ENCODE data around the gene DNAJB13. TPM values are rescaled to one million over a fixed set of nuclear protein-coding genes. Genes with fewer than 3 reads are reported as not detected.

Gene DNAJB13
- total RNA-seq, 1 donor from 2014 or later: not detected

GRCh38 chr11:73969991-73970800 is 19.4 kb downstream of the DNAJB13 start:
- H3K9me3 Mint-ChIP-seq: no peaks in the 10 kb centered on the region
- no peak for DNase-seq (ENCODE audit: low spot score)
- Histone ChIP-seq H3K27me3 (no peaks in the 10 kb centered on the region), H4K20me1 (ENCODE audit: low read depth) (peaks cover 2% of the 10 kb centered on the region), H3F3A (ENCODE audit: low read depth) (peaks cover 21% of the 10 kb centered on the region), H3K4me3 (no peak overlapping the region), H3K9me3 (ENCODE audit: low read depth) (no peaks in the 10 kb centered on the region), H3K27ac (no peak overlapping the region), H2AFZ (replicated peaks) (no peak overlapping the region), H3K4me2 (no peak overlapping the region), H3K9ac (no peak overlapping the region), H3K79me2 (ENCODE audit: low read depth) (no peaks in the 10 kb centered on the region), H3K36me3 (no peaks in the 10 kb centered on the region), H3K4me1 (no peaks in the 10 kb centered on the region)
- TF ChIP-seq EZH2 (IDR thresholded peaks at IDR 0.05): no peak
- TF ChIP-seq EZH2phosphoT487 (IDR thresholded peaks at IDR 0.05): no peak
- no peak for TF ChIP-seq CTCF (IDR thresholded peaks at IDR 0.05)
- peak overlapping the region; percentile 21 for H3K27ac Mint-ChIP-seq
- no peak overlapping the region for H3K4me3 Mint-ChIP-seq
- H3K36me3 Mint-ChIP-seq: no peaks in the 10 kb centered on the region
- no peaks in the 10 kb centered on the region for H3K4me1 Mint-ChIP-seq
- H3K27me3 Mint-ChIP-seq (ENCODE audit: insufficient read depth, low read depth): peaks cover 5% of the 10 kb centered on the region

GRCh38 chr11:73971175-73971719 is 20.4 kb downstream of the DNAJB13 start:
- H2AFZ ChIP-seq (replicated peaks): no peak overlapping the region
- H3K9me3 ChIP-seq (ENCODE audit: low read depth): no peaks in the 10 kb centered on the region
- Mint-ChIP-seq H3K4me1 (no peaks in the 10 kb centered on the region), H3K9me3 (no peaks in the 10 kb centered on the region), H3K27ac (no peak overlapping the region), H3K36me3 (peaks cover 4% of the 10 kb centered on the region), H3K27me3 (ENCODE audit: insufficient read depth, low read depth) (peaks cover 5% of the 10 kb centered on the region), H3K4me3 (no peak overlapping the region)
- peaks cover 21% of the 10 kb centered on the region for H3F3A ChIP-seq (ENCODE audit: low read depth)
- H3K27me3 ChIP-seq: no peaks in the 10 kb centered on the region
- H4K20me1 ChIP-seq (ENCODE audit: low read depth): peaks cover 8% of the 10 kb centered on the region
- DNase-seq (ENCODE audit: low spot score): no peak
- H3K36me3 ChIP-seq: peaks cover under 1% of the 10 kb centered on the region
- TF ChIP-seq CTCF (IDR thresholded peaks at IDR 0.05) (no peak), EZH2 (IDR thresholded peaks at IDR 0.05) (no peak), EZH2phosphoT487 (IDR thresholded peaks at IDR 0.05) (no peak)
- no peak overlapping the region for H3K4me3 ChIP-seq
- no peak overlapping the region for H3K27ac ChIP-seq
- no peaks in the 10 kb centered on the region for H3K4me1 ChIP-seq
- H3K4me2 ChIP-seq: no peak overlapping the region
- no peaks in the 10 kb centered on the region for H3K79me2 ChIP-seq (ENCODE audit: low read depth)
- H3K9ac ChIP-seq: no peak overlapping the region

- Mint-ChIP-seq H3K4me3 (no peak overlapping the region), H3K9me3 (no peaks in the 10 kb centered on the region)
These were observed 21.4 kb downstream of the DNAJB13 start for GRCh38 chr11:73972187-73972586.

More at GRCh38 chr11:73972187-73972586, 21.4 kb downstream of the DNAJB13 start:
- Mint-ChIP-seq H3K27ac (no peak overlapping the region), H3K27me3 (ENCODE audit: insufficient read depth, low read depth) (peaks cover 8% of the 10 kb centered on the region), H3K4me1 (no peaks in the 10 kb centered on the region), H3K36me3 (peaks cover 9% of the 10 kb centered on the region)
- peaks cover 8% of the 10 kb centered on the region for H4K20me1 ChIP-seq (ENCODE audit: low read depth)
- H2AFZ ChIP-seq (replicated peaks): no peak overlapping the region
- DNase-seq (ENCODE audit: low spot score): no peak
- H3K4me2 ChIP-seq: no peak overlapping the region
- H3K27ac ChIP-seq: no peak overlapping the region
- no peaks in the 10 kb centered on the region for H3K9me3 ChIP-seq (ENCODE audit: low read depth)
- H3K4me1 ChIP-seq: no peaks in the 10 kb centered on the region
- peaks cover 4% of the 10 kb centered on the region for H3K36me3 ChIP-seq
- H3K79me2 ChIP-seq (ENCODE audit: low read depth): no peaks in the 10 kb centered on the region
- peaks cover 24% of the 10 kb centered on the region for H3F3A ChIP-seq (ENCODE audit: low read depth)
- no peak for TF ChIP-seq EZH2 (IDR thresholded peaks at IDR 0.05)
- H3K9ac ChIP-seq: no peak overlapping the region
- no peak overlapping the region for H3K4me3 ChIP-seq
- H3K27me3 ChIP-seq: no peaks in the 10 kb centered on the region

Measured in neural progenitor cell (in vitro differentiated cells).